Endothelial cell of umbilical vein (primary cell): Measurements from ENCODE around the gene MRPL27. TPM values are rescaled to one million over a fixed set of nuclear protein-coding genes. Genes with fewer than 3 reads are reported as not detected.

Experiments
- BruUV-seq: library from RNA; stranded (reverse); fragments of 400-500 nt; replicated peaks from 2 replicates; lab custom pipeline; 2021; lab: Mats Ljungman, UMichigan
- CTCF ChIA-PET: fragments of 300-600, 350-600 bp; sonication (Branson Sonifier 250); formaldehyde crosslinking; loops from one replicate; lab custom pipeline; 2021; ENCODE audit warnings: antibody characterized with exemption, inconsistent platforms; lab: Charles Lee
- POLR2A ChIA-PET: fragments of 300-600, 350-600 bp; sonication (Branson Sonifier 250); formaldehyde crosslinking; loops from one replicate; lab custom pipeline; 2021; ENCODE audit warnings: antibody characterized with exemption, inconsistent platforms; lab: Charles Lee
- DNase-seq: peaks from one replicate; pipeline ENCODE4 v3.0.0-alpha.2; 2011; ENCODE audit warnings: low read depth, low spot score
- FAIRE-seq: peaks from 2 replicates; lab custom pipeline; 2011; peaks lifted over from hg19 to GRCh38; lab: Jason Lieb, UNC
- H2AFZ ChIP-seq: 2 replicates; pipeline ENCODE4 v1.6.0; 2012; ENCODE audit warnings: low read depth, low read length, control low read depth, inconsistent platforms
- H3K27ac ChIP-seq: 2 replicates; pipeline ENCODE4 v1.5.1; 2011; ENCODE audit warnings: low read depth, mild to moderate bottlenecking, control low read depth, low read length, moderate library complexity; ENCODE audit not compliant: insufficient read depth
- H3K27me3 ChIP-seq, 2 experiments: 2 replicates each; pipeline versions ENCODE4 v1.6.0 to v1.6.1; 2011; ENCODE audit warnings: low read length in 2 of 2, mixed read lengths in 1 of 2; ENCODE audit not compliant: control insufficient read depth in 2 of 2, insufficient read depth in 2 of 2
- H3K36me3 ChIP-seq, 2 experiments: 2 replicates in 1 of 2; 3 replicates in 1 of 2; pipeline ENCODE4 v1.5.1; 2011; ENCODE audit warnings: low read length in 2 of 2, mild to moderate bottlenecking in 1 of 2, moderate library complexity in 1 of 2; ENCODE audit not compliant: control insufficient read depth in 2 of 2, insufficient read depth in 2 of 2; ENCODE audit errors: extremely low read depth in 1 of 2
- H3K4me1 ChIP-seq: 3 replicates; pipeline ENCODE4 v1.5.1; 2011; ENCODE audit warnings: mild to moderate bottlenecking, low read length; ENCODE audit not compliant: control insufficient read depth, insufficient read depth; ENCODE audit errors: extremely low read depth
- H3K4me2 ChIP-seq: 2 replicates; pipeline ENCODE4 v1.6.1; 2011; ENCODE audit warnings: low read length, control low read depth, mixed read lengths; ENCODE audit not compliant: insufficient read depth
- H3K4me3 ChIP-seq, 3 experiments: fragments of 200-600 bp in 1 of 3; sonication (generic), shearing (Covaris generic) in 1 of 3; replicated peaks in 1 of 3; 2 replicates each; pipeline ENCODE4 v1.5.1; 2011 to 2016; ENCODE audit warnings: control low read depth in 3 of 3, low read length in 3 of 3, mild to moderate bottlenecking in 2 of 3, inconsistent platforms in 1 of 3, low read depth in 1 of 3, moderate library complexity in 1 of 3; ENCODE audit not compliant: insufficient read depth in 1 of 3
- H3K79me2 ChIP-seq: 2 replicates; pipeline ENCODE4 v1.6.0; 2012; ENCODE audit warnings: low read length, inconsistent platforms; ENCODE audit not compliant: control insufficient read depth, insufficient read depth
- H3K9ac ChIP-seq: replicated peaks from 2 replicates; pipeline ENCODE3; 2011; ENCODE audit warnings: low read length, control low read depth; ENCODE audit not compliant: insufficient read depth; ENCODE audit errors: extremely low read depth
- H3K9me1 ChIP-seq: replicated peaks from 3 replicates; pipeline ENCODE4 v1.6.0; 2011; ENCODE audit warnings: mild to moderate bottlenecking, low read length; ENCODE audit not compliant: control insufficient read depth, insufficient read depth; ENCODE audit errors: extremely low read depth
- H3K9me3 ChIP-seq: replicated peaks from 2 replicates; pipeline ENCODE4 v1.5.1; 2012; ENCODE audit warnings: low read length, inconsistent platforms; ENCODE audit not compliant: control insufficient read depth, insufficient read depth
- H4K20me1 ChIP-seq: replicated peaks from 2 replicates; pipeline ENCODE3; 2011; ENCODE audit warnings: mild to moderate bottlenecking, low read length; ENCODE audit not compliant: control insufficient read depth, insufficient read depth; ENCODE audit errors: extremely low read depth
- EZH2 ChIP-seq: IDR thresholded peaks from 2 replicates; pipeline ENCODE4 v1.6.1; 2012; ENCODE audit warnings: borderline replicate concordance, low read depth, mild to moderate bottlenecking, moderate library complexity, low read length, inconsistent platforms; ENCODE audit not compliant: severe bottlenecking
- FOS ChIP-seq: IDR thresholded peaks from 2 replicates; pipeline ENCODE4 v1.6.1; 2011; ENCODE audit warnings: mild to moderate bottlenecking, low read length, moderate library complexity, borderline replicate concordance; ENCODE audit not compliant: insufficient read depth
- GATA2 ChIP-seq: IDR thresholded peaks from 2 replicates; pipeline ENCODE4 v1.7.0; 2011; ENCODE audit warnings: low read depth, mild to moderate bottlenecking, moderate library complexity, mixed read lengths, low read length; ENCODE audit not compliant: insufficient read length, insufficient read depth
- JUN ChIP-seq: IDR thresholded peaks from 2 replicates; pipeline ENCODE4 v1.6.1; 2011; ENCODE audit warnings: borderline replicate concordance, low read depth; ENCODE audit not compliant: insufficient read length, insufficient read depth
- MYC ChIP-seq: IDR thresholded peaks from one replicate; pipeline ENCODE4 v1.6.1; 2011; ENCODE audit warnings: mild to moderate bottlenecking, low read depth, low read length
- POLR2A ChIP-seq: IDR thresholded peaks from 2 replicates; pipeline ENCODE4 v1.6.1; 2012; ENCODE audit warnings: low read depth, mild to moderate bottlenecking, control low read depth, low read length
- POLR2AphosphoS5 ChIP-seq: IDR thresholded peaks from 2 replicates; pipeline ENCODE4 v1.6.1; 2012; ENCODE audit warnings: low read depth, mild to moderate bottlenecking, control low read depth, low read length, moderate library complexity; ENCODE audit not compliant: insufficient read depth
- dilution Hi-C: fragments of 300-500 bp; cut with MboI; formaldehyde crosslinking; loops from one replicate; pipeline ENCODE4 v1.15.0; 2019; ENCODE audit warnings: low sequenced_read_pairs; ENCODE audit not compliant: extremely low pct_ligation_motif_present
- intact Hi-C: fragments of 100-400 bp; cut with micrococcal nuclease; formaldehyde crosslinking; loops from one replicate; pipeline ENCODE4 v1.10.0; 2022
- polyA plus RNA-seq, 4 experiments: library from polyadenylated mRNA; depleted of rRNA in 3 of 4; stranded (reverse) in 3 of 4; unstranded in 1 of 4; fragments of >200 nt; gene quantifications; 2 replicates each; pipeline versions ENCODE4 v1.2.1 to v1.2.3, GENCODE V29; 2011 to 2012; ENCODE audit warnings: missing spikeins in 1 of 4
- total RNA-seq: library from RNA; stranded (reverse); gene quantifications from 2 replicates; pipeline ENCODE4 v1.2.3, GENCODE V29; 2021
- TF ChIP-seq, protein P1 (sequence below): IDR thresholded peaks from 2 replicates; pipeline ENCODE4 v1.6.1; 2011; ENCODE audit not compliant: insufficient read depth, insufficient read length
- TF ChIP-seq, protein P2 (sequence below), 2 donors: IDR thresholded peaks; 1 replicate in 1 of 2; 2 replicates in 1 of 2; pipeline ENCODE4 v1.5.1; 2011; ENCODE audit warnings: low read length in 2 of 2, mild to moderate bottlenecking in 2 of 2, moderate library complexity in 2 of 2, control low read depth in 1 of 2, inconsistent platforms in 1 of 2, low read depth in 1 of 2; ENCODE audit not compliant: insufficient read depth in 1 of 2; ENCODE audit errors: extremely low read depth in 1 of 2

The MRPL27 gene
- total and polyA plus RNA-seq, 2 donors (not counting 3 experiments of a cell fraction or from before 2014, with no cell fraction given), result 76.2 to 158 TPM

GRCh38 chr17:50382931-50383330, 9.9 kb upstream of the MRPL27 start:
- Histone ChIP-seq H3K4me3 (no peak overlapping the region), H2AFZ (no peak overlapping the region), H3K9me3 (no peaks in the 10 kb centered on the region), H3K9ac (no peak overlapping the region), H3K79me2 (no peaks in the 10 kb centered on the region), H4K20me1 (peaks cover 2% of the 10 kb centered on the region), H3K4me2 (no peak overlapping the region), H3K36me3 (peaks cover 25 to 51% of the 10 kb centered on the region in 2 experiments), H3K4me1 (no peaks in the 10 kb centered on the region), H3K9me1 (no peaks in the 10 kb centered on the region), H3K27ac (no peak overlapping the region), H3K27me3 (no peaks in the 10 kb centered on the region)
- BruUV-seq, result no TSS peak
- intact Hi-C loops (no loop called here), dilution Hi-C loops (no loop called here)
- FAIRE-seq (no peak), DNase-seq (no peak)
- ChIA-PET POLR2A (interaction anchor here (0.7 kb wide), 1 partner anchor 100 kb away, joined by 8 read pairs; no protein-coding TSS in a partner anchor), CTCF (interaction anchor here (1.3 kb wide), 1 partner anchor 15 kb away, joined by 3 read pairs; no protein-coding TSS in a partner anchor)
- TF ChIP-seq GATA2 (no peak), MYC (no peak), JUN (no peak), POLR2AphosphoS5 (no peak)
- TF ChIP-seq, protein P1, sequence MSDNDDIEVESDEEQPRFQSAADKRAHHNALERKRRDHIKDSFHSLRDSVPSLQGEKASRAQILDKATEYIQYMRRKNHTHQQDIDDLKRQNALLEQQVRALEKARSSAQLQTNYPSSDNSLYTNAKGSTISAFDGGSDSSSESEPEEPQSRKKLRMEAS, result no peak

DNA sequence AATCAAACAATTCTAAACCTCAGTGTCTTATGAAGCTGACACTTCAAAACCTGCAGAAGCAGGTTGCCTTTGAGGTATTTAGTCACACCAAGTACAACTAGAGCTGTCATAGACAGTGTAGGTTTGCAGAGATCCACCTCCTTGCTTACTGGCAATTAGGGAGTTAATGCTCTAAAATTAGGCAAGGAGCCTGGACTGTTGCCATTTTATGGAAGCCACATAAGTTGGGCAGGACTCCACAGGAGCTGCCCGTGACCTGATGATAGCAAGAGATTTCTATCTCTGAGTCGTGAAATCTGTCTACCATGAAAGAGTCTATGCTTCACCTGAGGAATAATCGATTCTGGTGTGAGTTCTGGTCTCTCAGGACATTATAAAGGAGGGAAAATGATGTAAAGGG, 8.9 kb upstream of the MRPL27 start:
- CTCF ChIA-PET, result interaction anchor here (1.1 to 1.3 kb wide), 5 partner anchors 12 to 97 kb away, joined by 3 to 7 read pairs (median 3); partner anchors contain the start of gene LRRC59
- DNase-seq (no peak), FAIRE-seq (no peak)
- intact Hi-C loops, result no loop called here
- no peaks in the 10 kb centered on the region for H3K79me2 ChIP-seq
- no peak overlapping the region for H3K9ac ChIP-seq
- POLR2A ChIA-PET, result no interaction called here
- H3K4me1 ChIP-seq, result no peaks in the 10 kb centered on the region
- H3K9me1 ChIP-seq, result no peaks in the 10 kb centered on the region
- peaks cover 2% of the 10 kb centered on the region for H4K20me1 ChIP-seq
- no peak overlapping the region for H3K4me3 ChIP-seq
- no peak overlapping the region for H3K27ac ChIP-seq
- no peak overlapping the region for H3K4me2 ChIP-seq
- TF ChIP-seq GATA2 (no peak), POLR2AphosphoS5 (no peak), EZH2 (no peak), MYC (no peak), FOS (no peak), JUN (no peak), POLR2A (no peak)
- TF ChIP-seq, protein P1, result no peak
- TF ChIP-seq, protein P2, sequence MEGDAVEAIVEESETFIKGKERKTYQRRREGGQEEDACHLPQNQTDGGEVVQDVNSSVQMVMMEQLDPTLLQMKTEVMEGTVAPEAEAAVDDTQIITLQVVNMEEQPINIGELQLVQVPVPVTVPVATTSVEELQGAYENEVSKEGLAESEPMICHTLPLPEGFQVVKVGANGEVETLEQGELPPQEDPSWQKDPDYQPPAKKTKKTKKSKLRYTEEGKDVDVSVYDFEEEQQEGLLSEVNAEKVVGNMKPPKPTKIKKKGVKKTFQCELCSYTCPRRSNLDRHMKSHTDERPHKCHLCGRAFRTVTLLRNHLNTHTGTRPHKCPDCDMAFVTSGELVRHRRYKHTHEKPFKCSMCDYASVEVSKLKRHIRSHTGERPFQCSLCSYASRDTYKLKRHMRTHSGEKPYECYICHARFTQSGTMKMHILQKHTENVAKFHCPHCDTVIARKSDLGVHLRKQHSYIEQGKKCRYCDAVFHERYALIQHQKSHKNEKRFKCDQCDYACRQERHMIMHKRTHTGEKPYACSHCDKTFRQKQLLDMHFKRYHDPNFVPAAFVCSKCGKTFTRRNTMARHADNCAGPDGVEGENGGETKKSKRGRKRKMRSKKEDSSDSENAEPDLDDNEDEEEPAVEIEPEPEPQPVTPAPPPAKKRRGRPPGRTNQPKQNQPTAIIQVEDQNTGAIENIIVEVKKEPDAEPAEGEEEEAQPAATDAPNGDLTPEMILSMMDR (IDR thresholded peaks at IDR 0.05; ENCODE audit: extremely low read depth in 1 of 2, insufficient read depth in 1 of 2, low read depth in 1 of 2, low read length in 2 of 2), result no peak
- dilution Hi-C loops, result no loop called here
- no TSS peak for BruUV-seq
- peaks cover 21 to 43% of the 10 kb centered on the region in 2 experiments for H3K36me3 ChIP-seq
- no peak overlapping the region for H2AFZ ChIP-seq
- H3K9me3 ChIP-seq, result no peaks in the 10 kb centered on the region
- no peaks in the 10 kb centered on the region for H3K27me3 ChIP-seq
